Stimulated activated CD8-positive, alpha-beta memory T cell treated with anti-CD3 and anti-CD28 coated beads, Interleukin-7, amount 100 ng/mL, for 1 hour (primary cell): ENCODE results near the gene MBP.

Source experiments
- DNase-seq, 2 donors: peaks; one replicate each; pipeline ENCODE4 v3.0.0-alpha.2; 2020; ENCODE audit warnings: low read depth in 2 of 2

Gene MBP

DNA sequence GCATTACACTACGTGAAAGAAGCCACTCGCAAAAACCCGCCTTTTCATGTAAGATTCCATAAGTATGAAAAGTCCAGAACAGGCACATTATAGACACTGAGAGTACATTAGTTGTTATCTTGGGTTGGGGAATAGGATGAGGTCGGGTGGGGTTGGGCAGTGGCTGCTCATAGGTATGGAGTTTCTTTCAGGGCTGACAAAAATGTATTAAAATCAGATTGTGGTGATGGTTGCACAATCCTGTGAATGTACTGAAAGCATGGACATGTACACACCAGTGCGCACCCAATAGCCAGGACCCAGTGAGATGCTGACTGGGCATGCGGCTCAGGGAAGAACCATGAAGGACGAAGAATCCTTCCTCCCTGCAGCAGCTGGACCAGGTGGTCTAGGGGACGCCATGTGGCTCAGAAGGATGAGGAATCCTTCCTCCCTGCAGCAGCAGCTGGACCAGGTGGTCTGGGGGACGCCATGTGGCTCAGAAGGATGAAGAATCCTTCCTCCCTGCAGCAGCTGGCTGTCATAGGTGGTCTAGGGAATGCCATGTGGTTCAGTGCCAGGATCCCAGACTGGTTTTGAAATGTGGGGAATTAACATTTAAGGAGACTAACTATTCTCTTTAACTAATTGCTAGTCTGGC, 50.1 kb downstream of the MBP start:
- DNase-seq = no peak

GRCh38 chr18:77081390-77081778, 51.2 kb downstream of the MBP start:
- no peak for DNase-seq

GRCh38 chr18:77079954-77080682, 52.5 kb downstream of the MBP start:
- DNase-seq = no peak

DNA sequence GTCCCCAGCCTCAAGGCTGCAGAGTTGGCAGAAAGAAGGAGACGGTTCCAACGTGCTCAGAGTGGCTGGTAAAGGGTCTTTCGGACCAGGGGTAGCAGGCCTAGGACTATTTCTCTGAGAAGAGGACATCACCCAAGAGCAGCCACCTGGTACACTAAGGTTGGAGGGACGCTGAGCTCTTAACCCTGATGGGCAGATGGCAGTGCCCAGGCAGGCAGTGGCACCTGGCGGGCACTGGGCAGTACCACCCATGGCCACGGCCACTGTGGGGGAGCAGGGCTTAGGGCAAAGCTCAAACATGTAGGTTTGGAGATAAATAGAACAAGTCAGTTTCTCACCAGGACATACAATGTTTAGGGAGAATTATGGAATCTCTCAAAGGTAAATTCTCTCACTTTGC, 53.5 kb downstream of the MBP start:
- DNase-seq = no peak

DNA sequence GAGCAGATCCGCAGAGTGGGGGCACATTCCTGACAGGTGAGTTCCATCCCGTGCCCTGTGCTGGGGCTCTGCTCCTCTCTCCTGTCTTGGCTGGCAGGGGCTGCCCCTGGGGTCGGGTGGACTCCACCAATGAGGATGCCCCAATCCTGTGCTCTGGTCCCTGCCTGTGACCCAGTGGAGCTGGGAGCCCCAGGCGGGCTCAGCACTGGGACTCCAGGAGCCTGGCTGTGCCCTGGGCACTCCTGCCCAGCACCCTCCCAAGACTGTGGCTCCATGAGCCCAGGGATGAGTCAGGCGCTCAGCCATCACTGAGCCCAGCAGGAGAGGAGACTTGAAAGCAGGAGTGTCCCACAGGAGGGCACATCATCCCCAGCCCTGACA, 53.9 kb downstream of the MBP start:
- DNase-seq = no peak

DNA sequence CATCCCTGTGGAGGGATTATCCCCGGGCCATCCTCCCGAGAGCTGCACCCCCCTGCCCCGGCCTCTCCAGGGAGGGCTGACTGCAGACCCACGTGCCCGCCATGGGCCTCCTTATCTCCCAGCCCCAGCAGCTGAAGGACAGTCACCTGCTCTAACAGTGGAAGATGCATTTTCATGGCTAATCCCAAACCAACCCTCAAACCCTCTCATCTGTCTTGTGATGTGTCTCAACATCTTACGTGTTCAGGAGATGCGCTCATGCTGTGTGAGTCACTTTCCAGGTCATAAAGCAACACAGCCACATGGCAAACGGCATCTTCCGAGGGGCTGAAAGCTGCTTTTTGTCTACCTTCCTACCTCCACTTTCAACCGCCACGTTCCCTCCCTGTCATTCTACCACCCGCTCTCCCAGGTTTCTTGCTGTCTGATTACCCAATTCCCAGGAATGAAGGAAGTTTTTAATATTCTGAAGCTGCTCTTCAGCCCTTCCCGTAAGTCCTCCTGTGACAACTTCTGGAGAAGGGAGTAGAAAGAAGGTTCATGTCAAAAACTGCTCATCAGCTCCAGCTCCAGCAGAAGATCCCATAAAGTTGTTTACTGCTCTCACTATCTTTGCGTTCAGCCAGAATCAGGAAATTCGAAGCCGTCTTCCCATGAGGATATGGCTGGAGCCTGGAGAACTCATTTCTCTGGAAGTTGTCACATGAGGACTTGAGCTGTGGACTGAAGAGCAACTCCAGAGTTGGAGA, 54.5 kb downstream of the MBP start:
- no peak for DNase-seq

- DNase-seq = no peak
Measured at GRCh38 chr18:77077401-77077800, 55.2 kb downstream of the MBP start.

DNA sequence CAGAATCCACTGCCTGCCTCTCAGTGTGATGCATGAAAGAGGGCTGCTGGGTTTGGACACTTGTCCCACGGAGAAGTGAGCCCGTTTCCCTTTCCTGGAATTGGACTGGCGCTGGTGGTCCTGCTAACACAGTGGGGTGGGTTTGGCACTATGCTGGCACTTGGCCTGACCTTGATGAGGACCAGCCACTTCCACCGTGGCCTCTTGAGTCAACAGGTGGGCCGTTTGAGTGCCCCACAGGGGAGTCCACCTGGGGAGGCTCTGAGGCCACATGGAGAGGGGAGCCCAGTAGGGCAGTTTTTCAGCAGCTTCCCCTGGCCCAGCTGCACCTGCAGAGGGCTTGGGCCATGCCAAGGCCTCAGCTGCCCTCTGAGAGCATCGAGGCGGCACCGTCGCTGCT, 56.5 kb downstream of the MBP start:
- DNase-seq = no peak

GRCh38 chr18:77074431-77074830, 58.2 kb downstream of the MBP start:
- no peak for DNase-seq

- no peak for DNase-seq
Measured at GRCh38 chr18:77073336-77074093, 59.1 kb downstream of the MBP start.

DNA sequence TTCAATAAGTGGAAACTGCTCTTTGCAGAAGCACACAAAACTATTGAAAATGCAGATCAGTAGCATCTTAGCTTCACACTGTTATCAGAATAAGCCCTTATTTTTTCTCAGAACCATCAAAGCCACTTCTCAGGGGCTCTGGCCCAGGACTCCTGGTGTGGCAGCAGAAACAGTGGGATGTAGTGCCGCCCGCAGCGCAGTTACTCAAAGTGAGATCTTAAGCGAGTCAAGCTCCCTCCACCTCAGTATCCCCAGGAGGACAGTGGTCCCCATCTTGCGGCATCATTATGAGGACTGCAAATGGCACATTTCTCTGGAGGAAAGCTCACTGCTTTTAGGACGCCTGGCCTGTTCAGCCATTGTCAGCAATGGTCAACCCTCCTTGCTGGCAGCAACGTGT, 60.0 kb downstream of the MBP start:
- DNase-seq = no peak

DNA sequence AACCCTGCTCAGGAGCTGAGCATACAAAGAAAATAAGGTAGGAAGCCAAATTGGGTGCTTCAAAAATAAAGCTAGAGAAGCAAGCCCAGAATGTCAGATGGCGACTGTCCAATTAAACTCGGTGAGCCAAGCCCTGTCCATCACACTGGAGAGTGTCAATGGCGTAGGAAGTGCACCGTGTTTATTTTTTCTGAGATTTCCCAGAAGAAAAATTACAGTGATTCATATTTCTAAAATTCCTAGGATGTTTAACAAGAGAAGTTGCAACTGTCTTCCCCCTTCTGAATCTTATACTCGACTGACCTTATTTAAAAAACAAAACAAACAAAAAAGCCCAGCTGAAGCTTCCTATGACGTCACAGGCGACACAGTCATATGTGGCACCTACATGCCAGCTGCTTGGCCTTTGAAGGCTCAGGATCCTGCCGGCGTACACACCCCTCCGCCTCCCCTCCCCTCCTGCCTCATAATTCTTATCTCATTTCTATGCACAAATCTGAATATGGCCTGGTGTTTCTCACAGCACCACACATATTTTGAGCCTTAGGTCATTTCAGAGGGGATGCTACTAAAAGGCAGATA, 60.8 kb downstream of the MBP start:
- DNase-seq = peak in 1 of 2 donors; percentile 38

- DNase-seq = no peak
Measured at GRCh38 chr18:77071061-77071460, 61.5 kb downstream of the MBP start.

DNA sequence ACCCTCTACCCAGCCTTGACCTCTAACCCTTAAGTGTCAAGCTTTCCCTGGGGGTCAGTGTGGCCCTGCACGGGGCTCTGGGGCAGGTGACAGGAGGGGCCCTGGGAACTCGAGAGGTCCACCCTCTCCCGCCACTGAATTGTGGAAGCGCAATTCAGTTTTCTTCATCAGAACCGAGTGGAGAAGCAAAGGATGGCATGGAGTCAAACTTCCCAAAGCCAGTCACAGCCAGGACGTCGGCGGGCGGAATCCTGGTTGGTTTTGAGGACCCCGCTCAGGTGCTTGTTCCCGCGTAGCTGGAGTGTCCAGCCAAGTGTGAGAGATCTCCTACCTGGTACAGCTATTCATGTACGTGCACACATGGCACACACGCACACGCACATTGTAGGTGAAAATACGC, 62.0 kb downstream of the MBP start:
- DNase-seq = no peak

DNA sequence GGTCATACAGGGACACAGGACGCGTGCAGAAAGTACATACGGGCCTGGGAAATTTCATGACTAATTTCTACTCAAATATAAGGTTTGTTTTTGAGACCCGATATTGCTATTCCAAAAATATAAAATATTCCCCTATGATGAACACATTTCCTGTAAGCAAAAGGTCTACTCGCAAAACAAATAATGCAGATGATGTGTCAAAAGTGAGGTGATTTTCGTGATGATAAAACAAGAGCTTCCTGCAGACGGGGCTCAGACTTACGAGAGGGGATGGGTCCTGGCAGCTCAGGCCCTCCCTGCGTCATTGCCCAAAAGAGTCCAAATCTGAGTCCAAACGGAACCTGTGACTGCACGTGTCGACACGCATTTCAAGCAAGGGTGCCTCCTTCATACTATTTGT, 62.7 kb downstream of the MBP start:
- no peak for DNase-seq

DNA sequence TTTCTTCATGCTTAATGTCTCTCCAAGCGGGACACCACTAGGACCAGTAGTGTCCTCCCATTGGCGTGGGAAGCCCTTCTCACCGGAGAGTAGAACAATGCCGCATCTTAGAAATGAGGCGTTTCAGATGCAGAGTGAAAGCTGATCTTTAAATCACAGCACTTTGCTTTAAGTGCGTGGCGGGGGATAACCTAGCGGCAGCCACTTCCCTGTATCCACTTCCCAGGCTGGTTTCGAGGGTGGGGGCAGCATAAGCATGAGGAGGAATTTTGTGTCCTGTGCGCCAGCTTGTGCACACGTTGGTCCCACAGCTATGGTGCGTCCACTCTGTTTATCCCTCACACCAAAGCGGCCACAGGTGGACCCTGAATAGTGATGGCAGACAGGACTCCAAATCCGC, 63.1 kb downstream of the MBP start:
- DNase-seq = no peak

GRCh38 chr18:77068321-77069312, 64.0 kb downstream of the MBP start:
- DNase-seq = no peak

DNA sequence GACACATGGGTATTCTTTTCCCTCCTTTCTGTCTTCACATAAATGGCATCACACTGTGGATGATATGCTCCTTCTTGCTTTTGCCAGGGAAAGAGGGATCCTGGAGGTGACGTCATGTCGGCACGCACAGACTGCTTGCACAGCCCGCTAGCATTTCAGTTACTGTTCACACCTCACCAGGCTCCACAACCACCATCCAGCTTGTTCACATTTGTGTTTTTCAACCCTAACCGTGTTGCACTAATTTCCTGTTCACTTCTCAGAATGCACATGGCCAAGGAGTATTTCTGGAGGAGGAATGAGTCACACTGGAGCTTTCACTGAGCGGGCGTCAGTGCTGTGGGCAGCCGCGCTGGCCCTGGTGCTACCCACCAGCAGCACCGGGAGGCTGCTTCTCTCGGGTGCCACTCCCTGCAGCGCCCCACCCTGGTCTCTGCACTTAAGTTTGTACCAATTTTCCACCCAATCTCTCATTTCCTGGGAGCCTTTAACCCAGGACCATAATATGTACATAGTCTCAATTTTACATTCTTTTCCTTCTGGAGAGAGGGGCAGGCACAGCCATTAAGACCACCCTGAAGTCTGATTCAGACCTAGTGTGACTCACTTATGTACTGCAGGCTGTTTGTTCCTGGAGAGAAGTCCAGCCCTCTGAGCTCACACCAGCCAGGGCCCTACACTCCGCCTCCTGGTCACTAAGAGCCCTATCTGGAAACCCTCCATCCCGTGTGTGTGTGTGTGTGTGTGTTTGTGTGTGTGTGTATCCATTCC, 65.1 kb downstream of the MBP start:
- DNase-seq = peak; percentile 45 to 64

- DNase-seq = no peak
Measured at GRCh38 chr18:77066689-77067088, 65.9 kb downstream of the MBP start.

DNA sequence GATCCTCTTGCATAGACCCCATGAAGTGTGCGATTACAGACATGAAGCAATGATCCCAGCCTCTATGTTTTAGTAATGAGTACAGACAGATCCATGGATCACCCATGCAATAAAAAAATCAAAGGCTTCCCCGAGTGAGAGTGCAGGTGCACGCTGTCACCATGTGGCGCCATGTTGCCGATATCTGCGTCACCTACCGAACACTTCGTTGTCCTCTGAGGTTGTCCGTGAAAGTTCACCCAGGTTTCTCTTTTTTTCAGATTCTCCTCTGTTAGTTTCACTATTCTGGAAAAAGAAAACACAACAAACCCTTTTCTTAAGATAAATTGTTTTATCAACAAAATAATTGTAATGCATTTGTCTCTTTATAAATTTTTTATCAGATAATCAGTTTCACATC, 66.5 kb downstream of the MBP start:
- DNase-seq = no peak
